H9 (cell line): ENCODE measurements around the gene FOXD1. TPM values are rescaled to one million over a fixed set of nuclear protein-coding genes. Genes with fewer than 3 reads are reported as not detected.

ENCODE experiments used
- DNase-seq: peaks from one replicate; pipeline ENCODE4 v3.0.0-alpha.2; 2017
- H2AFZ ChIP-seq: one replicate; pipeline ENCODE4 v1.6.1; 2013; ENCODE audit warnings: mild to moderate bottlenecking, low read length, control low read depth, moderate library complexity
- H2AK5ac ChIP-seq: 2 replicates; pipeline ENCODE4 v1.6.1; 2013; ENCODE audit warnings: low read length, control low read depth, mixed read lengths; ENCODE audit not compliant: insufficient read length
- H2BK120ac ChIP-seq: one replicate; pipeline ENCODE4 v1.6.1; 2013; ENCODE audit warnings: low read depth, mild to moderate bottlenecking, low read length, control low read depth, inconsistent platforms; ENCODE audit not compliant: poor library complexity, severe bottlenecking
- H2BK12ac ChIP-seq: 2 replicates; pipeline ENCODE4 v1.6.1; 2013; ENCODE audit warnings: low read length, control low read depth, mixed read lengths, low read depth; ENCODE audit not compliant: insufficient read length
- H2BK15ac ChIP-seq: 2 replicates; pipeline ENCODE4 v1.6.1; 2013; ENCODE audit warnings: low read depth, low read length, control low read depth
- H2BK20ac ChIP-seq: one replicate; pipeline ENCODE4 v1.6.1; 2013; ENCODE audit warnings: low read depth, mild to moderate bottlenecking, low read length, control low read depth, inconsistent platforms; ENCODE audit not compliant: poor library complexity, severe bottlenecking
- H2BK5ac ChIP-seq: 2 replicates; pipeline ENCODE4 v1.6.1; 2013; ENCODE audit warnings: low read length, control low read depth, mixed read lengths; ENCODE audit not compliant: insufficient read length
- H3K14ac ChIP-seq: 2 replicates; pipeline ENCODE4 v1.6.1; 2013; ENCODE audit warnings: low read length, control low read depth; ENCODE audit not compliant: insufficient read depth
- H3K18ac ChIP-seq: 2 replicates; pipeline ENCODE4 v1.6.1; 2013; ENCODE audit warnings: low read depth, mild to moderate bottlenecking, mixed read lengths, low read length, control low read depth; ENCODE audit not compliant: insufficient read length
- H3K23ac ChIP-seq: 2 replicates; pipeline ENCODE4 v1.6.1; 2013; ENCODE audit warnings: low read length, control low read depth, mixed read lengths, low read depth; ENCODE audit not compliant: insufficient read length
- H3K23me2 ChIP-seq: 2 replicates; pipeline ENCODE4 v1.6.1; 2013; ENCODE audit warnings: low read depth, mild to moderate bottlenecking, mixed read lengths, low read length, control low read depth; ENCODE audit not compliant: insufficient read length, poor library complexity, severe bottlenecking
- H3K27ac ChIP-seq: 2 replicates; pipeline ENCODE4 v1.5.1; 2013; ENCODE audit warnings: low read length, control low read depth, mixed read lengths, low read depth; ENCODE audit not compliant: insufficient read length
- H3K27me3 ChIP-seq: 2 replicates; pipeline ENCODE4 v1.6.1; 2013; ENCODE audit warnings: low read length, control low read depth, inconsistent platforms; ENCODE audit not compliant: insufficient read depth
- H3K4ac ChIP-seq: 2 replicates; pipeline ENCODE4 v1.6.1; 2013; ENCODE audit warnings: low read depth, mild to moderate bottlenecking, control low read depth, inconsistent platforms, low read length, moderate library complexity
- H3K4me1 ChIP-seq: 2 replicates; pipeline ENCODE4 v1.6.1; 2013; ENCODE audit warnings: low read length, control low read depth, inconsistent platforms; ENCODE audit not compliant: insufficient read depth
- H3K4me2 ChIP-seq: 2 replicates; pipeline ENCODE4 v1.6.1; 2013; ENCODE audit warnings: low read length, control low read depth, mixed read lengths; ENCODE audit not compliant: insufficient read length, insufficient read depth
- H3K56ac ChIP-seq: 2 replicates; pipeline ENCODE4 v1.6.1; 2013; ENCODE audit warnings: low read depth, mild to moderate bottlenecking, mixed read lengths, low read length, control low read depth; ENCODE audit not compliant: insufficient read length
- H3K79me1 ChIP-seq: 2 replicates; pipeline ENCODE4 v1.6.1; 2013; ENCODE audit warnings: low read depth, mild to moderate bottlenecking, moderate library complexity, low read length, control low read depth, inconsistent platforms; ENCODE audit not compliant: insufficient read depth, poor library complexity, severe bottlenecking
- H3K79me2 ChIP-seq: 2 replicates; pipeline ENCODE4 v1.6.1; 2013; ENCODE audit warnings: low read length, control low read depth, inconsistent platforms; ENCODE audit not compliant: insufficient read depth
- H3K9ac ChIP-seq: 2 replicates; pipeline ENCODE4 v1.6.1; 2013; ENCODE audit warnings: low read length, control low read depth, mixed read lengths; ENCODE audit not compliant: insufficient read length; ENCODE audit errors: extremely low read depth
- H3K9me3 ChIP-seq: one replicate; pipeline ENCODE4 v1.6.1; 2013; ENCODE audit warnings: low read depth, low read length, inconsistent platforms; ENCODE audit not compliant: control insufficient read depth
- H3T11ph ChIP-seq: one replicate; pipeline ENCODE4 v1.6.1; 2013; ENCODE audit warnings: mild to moderate bottlenecking, low read length, control low read depth, inconsistent platforms
- H4K20me1 ChIP-seq: one replicate; pipeline ENCODE4 v1.6.1; 2013; ENCODE audit not compliant: control insufficient read depth, insufficient read length, insufficient read depth
- H4K5ac ChIP-seq: 2 replicates; pipeline ENCODE4 v1.6.1; 2013; ENCODE audit warnings: low read depth, mild to moderate bottlenecking, mixed read lengths, low read length, control low read depth; ENCODE audit not compliant: insufficient read length
- H4K8ac ChIP-seq: replicated peaks from 2 replicates; pipeline ENCODE4 v1.6.1; 2013; ENCODE audit warnings: low read length, control low read depth, mixed read lengths, low read depth; ENCODE audit not compliant: insufficient read length
- H4K91ac ChIP-seq: 2 replicates; pipeline ENCODE4 v1.6.1; 2013; ENCODE audit warnings: low read depth, mild to moderate bottlenecking, moderate library complexity, mixed read lengths, low read length, control low read depth; ENCODE audit not compliant: insufficient read length
- H3K27ac Mint-ChIP-seq, 3 experiments: 2 replicates in 2 of 3; 3 replicates in 1 of 3; pipeline ENCODE4 v1.8.0; 2020 to 2021; ENCODE audit warnings: mixed read lengths in 3 of 3, mild to moderate bottlenecking in 1 of 3, moderate library complexity in 1 of 3
- H3K27me3 Mint-ChIP-seq: 2 replicates; pipeline ENCODE4 v1.8.0; 2021; ENCODE audit warnings: low read depth, mild to moderate bottlenecking, moderate library complexity, mixed read lengths
- H3K36me3 Mint-ChIP-seq, 3 experiments: 2 replicates in 2 of 3; 3 replicates in 1 of 3; pipeline ENCODE4 v1.8.0; 2020 to 2021; ENCODE audit warnings: low read depth in 3 of 3, mixed read lengths in 3 of 3; ENCODE audit not compliant: insufficient read depth in 1 of 3
- H3K4me1 Mint-ChIP-seq, 2 experiments: 2 replicates each; pipeline ENCODE4 v1.8.0; 2020; ENCODE audit warnings: mixed read lengths in 2 of 2
- H3K4me3 Mint-ChIP-seq, 2 experiments: 2 replicates in 1 of 2; 3 replicates in 1 of 2; pipeline ENCODE4 v1.8.0; 2020 to 2021; ENCODE audit warnings: mild to moderate bottlenecking in 2 of 2, mixed read lengths in 2 of 2, moderate library complexity in 1 of 2
- H3K9me3 Mint-ChIP-seq, 2 experiments: 2 replicates in 1 of 2; 3 replicates in 1 of 2; pipeline ENCODE4 v1.8.0; 2020; ENCODE audit warnings: mild to moderate bottlenecking in 2 of 2, mixed read lengths in 2 of 2, moderate library complexity in 1 of 2
- CTCF ChIP-seq: fragments of 200-600 bp; sonication (generic); conservative IDR thresholded peaks from 3 replicates; pipeline ENCODE4 v1.8.0; 2021; ENCODE audit warnings: antibody characterized with exemption, mild to moderate bottlenecking
- WGBS: extraction: QIAGEN DNeasy Blood & Tissue Kit; methylation state at CpG from one replicate; pipeline ENCODE4 v1.1.7; 2013; ENCODE audit warnings: missing lambda C conversion rate, low lambda C conversion rate, mixed read lengths; ENCODE audit not compliant: insufficient read length; ENCODE audit errors: extremely low coverage; 5-methylcytosine and 5-hydroxymethylcytosine counted together
- total RNA-seq: library from RNA; stranded (reverse); gene quantifications from 2 replicates; pipeline ENCODE4 v1.2.1, GENCODE V29; 2021

Gene FOXD1
- total RNA-seq, 1 experiment from 2014 or later, result 0.20 TPM

DNA sequence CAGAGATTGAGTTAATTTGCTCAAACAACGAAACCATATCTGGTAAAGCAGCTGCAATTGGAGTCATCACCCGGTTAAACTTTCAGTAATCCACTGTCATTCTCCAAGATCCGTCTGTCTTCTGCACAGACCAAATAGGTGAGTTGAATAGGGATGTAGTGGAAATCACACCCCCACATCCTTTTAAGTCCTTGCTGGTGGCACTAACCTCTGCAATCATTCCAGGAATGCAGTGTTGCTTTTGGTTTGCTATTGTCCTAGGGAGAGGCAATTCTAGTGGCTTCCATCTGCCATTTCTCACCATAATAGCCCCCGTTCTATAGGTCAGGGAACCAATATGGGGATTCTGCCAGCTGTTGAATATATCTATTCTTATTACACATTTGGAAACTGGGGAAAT is 35.1 kb upstream of the FOXD1 start:
- peaks cover 52 to 55% of the 10 kb centered on the region in 2 experiments for H3K4me1 Mint-ChIP-seq
- no peak overlapping the region for H3K4me3 Mint-ChIP-seq
- no peak for DNase-seq

More for the DNA sequence above, 35.1 kb upstream of the FOXD1 start:
- no peak overlapping the region for H3K9ac ChIP-seq
- no peak overlapping the region for H4K5ac ChIP-seq
- H2BK20ac ChIP-seq, result no peak overlapping the region
- Mint-ChIP-seq H3K9me3 (peaks cover 0 to 3% of the 10 kb centered on the region in 2 experiments; a peak in 1 of 5 replicates), H3K27ac (no peak overlapping the region), H3K27me3 (peaks cover 2% of the 10 kb centered on the region), H3K36me3 (peaks cover 0 to 4% (median 0%) of the 10 kb centered on the region in 3 experiments; a peak in 2 of 7 replicates)
- H3T11ph ChIP-seq, result no peak overlapping the region
- no peak overlapping the region for H3K14ac ChIP-seq
- H2BK5ac ChIP-seq, result no peak overlapping the region
- no peak overlapping the region for H3K18ac ChIP-seq
- H2BK12ac ChIP-seq, result no peak overlapping the region
- no peak overlapping the region for H3K23ac ChIP-seq
- H3K27ac ChIP-seq, result no peak overlapping the region
- no peaks in the 10 kb centered on the region for H3K23me2 ChIP-seq
- no peaks in the 10 kb centered on the region for H3K27me3 ChIP-seq
- H2BK120ac ChIP-seq, result no peak overlapping the region
- H4K20me1 ChIP-seq, result no peaks in the 10 kb centered on the region
- no peak overlapping the region for H4K91ac ChIP-seq
- H2AFZ ChIP-seq, result no peak overlapping the region
- no peaks in the 10 kb centered on the region for H3K9me3 ChIP-seq
- H2AK5ac ChIP-seq, result no peak overlapping the region
- no peaks in the 10 kb centered on the region for H3K79me2 ChIP-seq
- no peak overlapping the region for H3K4me2 ChIP-seq
- H4K8ac ChIP-seq, result no peak overlapping the region
- no peak overlapping the region for H3K56ac ChIP-seq
- peaks cover 25% of the 10 kb centered on the region; the same call in 1 of the 2 replicates for H3K4me1 ChIP-seq
- WGBS, result no CpG with 5 or more reads among the region's 4 CpGs
- no peak overlapping the region for H3K4ac ChIP-seq
- H2BK15ac ChIP-seq, result no peak overlapping the region
- TF ChIP-seq CTCF, result no peak
- no peaks in the 10 kb centered on the region for H3K79me1 ChIP-seq
